Activated T-helper 1 cell treated with anti-CD3 and anti-CD28 coated beads, Interleukin-12 subunit alpha, Interleukin-12 subunit beta, Interleukin-2, Interleukin-4 antibody, amounts not matched to agents 30 ng/mL and 10 ng/mL and 1 ng/mL, durations not matched to agents 14 hours and 24 hours and 36 hours (primary cell): Measurements from ENCODE around the gene ELK1. TPM values are rescaled to one million over a fixed set of nuclear protein-coding genes. Genes with fewer than 3 reads are reported as not detected.
A peak's percentile ranks its signal among the peaks of the same experiment; 100 is the strongest.

Source experiments
- DNase-seq: peaks from one replicate; pipeline ENCODE4 v3.0.0; 2021; ENCODE audit warnings: low spot score
- H3K27ac Mint-ChIP-seq: one replicate; pipeline ENCODE4 v1.8.0; 2021; ENCODE audit warnings: mild to moderate bottlenecking, mixed read lengths
- H3K27me3 Mint-ChIP-seq: one replicate; pipeline ENCODE4 v1.8.0; 2022; ENCODE audit warnings: mild to moderate bottlenecking, moderate library complexity, mixed read lengths; ENCODE audit not compliant: insufficient read depth
- H3K36me3 Mint-ChIP-seq: one replicate; pipeline ENCODE4 v1.8.0; 2021; ENCODE audit warnings: low read depth, mixed read lengths
- H3K4me1 Mint-ChIP-seq: one replicate; pipeline ENCODE4 v1.8.0; 2021; ENCODE audit warnings: low read depth, mixed read lengths
- H3K4me3 Mint-ChIP-seq: one replicate; pipeline ENCODE4 v1.8.0; 2021; ENCODE audit warnings: mild to moderate bottlenecking, moderate library complexity, mixed read lengths
- H3K9me3 Mint-ChIP-seq: one replicate; pipeline ENCODE4 v1.8.0; 2021; ENCODE audit warnings: mixed read lengths
- intact Hi-C: fragments of 100-400 bp; cut with micrococcal nuclease; formaldehyde crosslinking; loops from one replicate; pipeline ENCODE4 v1.15.1; 2024
- total RNA-seq: library from RNA; stranded (reverse); gene quantifications from 2 replicates; pipeline ENCODE4 v1.2.3, GENCODE V29; 2022

The ELK1 gene
- total RNA-seq, 1 donor from 2014 or later, result 99.3 TPM

DNA sequence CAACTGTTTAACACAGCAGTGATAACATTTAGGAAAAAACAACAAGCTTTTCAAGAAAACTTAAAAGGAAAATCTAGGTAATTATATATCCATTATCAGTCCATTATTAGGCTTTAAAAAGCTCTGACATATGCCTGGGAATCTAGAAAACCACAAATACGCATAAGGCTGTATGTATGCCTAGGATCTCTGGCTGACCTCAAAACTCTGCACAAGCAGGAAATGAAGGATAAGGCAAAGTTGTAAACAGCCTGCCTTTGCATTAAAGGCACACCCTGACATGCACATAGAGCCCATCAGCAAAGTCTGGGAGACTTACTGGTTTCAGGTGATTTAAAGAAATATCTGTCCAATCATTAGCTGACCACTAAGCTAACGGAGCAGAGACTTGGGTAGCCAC lies 54.1 kb downstream of the ELK1 start:
- intact Hi-C loops, result no loop called here
- Mint-ChIP-seq H3K27ac (peak overlapping the region; percentile 58), H3K4me1 (peaks cover 12% of the 10 kb centered on the region), H3K9me3 (peaks cover 18% of the 10 kb centered on the region), H3K4me3 (no peak overlapping the region), H3K27me3 (no peaks in the 10 kb centered on the region), H3K36me3 (peaks cover 9% of the 10 kb centered on the region)
- DNase-seq, result no peak

DNA sequence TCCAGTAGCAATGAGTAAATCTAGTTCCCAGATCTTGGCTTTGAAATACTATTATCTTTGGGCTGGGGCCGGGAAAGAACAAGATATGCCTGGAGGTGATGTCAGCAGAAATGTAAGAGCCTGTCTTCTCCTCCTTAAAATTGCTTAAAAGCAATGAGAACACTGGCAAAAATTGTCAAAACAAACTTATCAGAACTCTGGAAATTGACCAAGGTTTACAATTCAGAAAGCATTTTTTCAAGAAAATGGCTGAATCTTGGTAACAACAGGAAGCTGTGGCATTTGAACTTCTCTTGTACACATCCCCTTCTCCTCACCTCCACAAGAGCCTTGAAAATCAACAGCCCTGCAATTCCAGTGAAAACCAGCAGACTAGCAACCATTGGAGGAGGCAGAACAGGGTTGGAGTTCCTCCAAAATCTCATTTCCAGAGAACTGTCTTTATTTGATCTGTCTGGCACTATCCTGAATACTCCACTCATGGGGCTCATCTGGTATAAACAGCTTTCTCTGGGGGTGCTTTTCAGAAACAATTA lies 54.6 kb downstream of the ELK1 start:
- H3K27me3 Mint-ChIP-seq, result no peaks in the 10 kb centered on the region
- peak overlapping the region; percentile 58 for H3K27ac Mint-ChIP-seq
- no peak overlapping the region for H3K4me3 Mint-ChIP-seq
- peaks cover 18% of the 10 kb centered on the region for H3K9me3 Mint-ChIP-seq
- H3K36me3 Mint-ChIP-seq, result peaks cover 9% of the 10 kb centered on the region
- H3K4me1 Mint-ChIP-seq, result peaks cover 12% of the 10 kb centered on the region
- no peak for DNase-seq
- intact Hi-C loops, result no loop called here

GRCh38 chrX:47593522-47593921 lies 56.8 kb downstream of the ELK1 start:
- no peak overlapping the region for H3K4me3 Mint-ChIP-seq
- H3K9me3 Mint-ChIP-seq, result peaks cover 18% of the 10 kb centered on the region
- H3K27me3 Mint-ChIP-seq, result no peaks in the 10 kb centered on the region
- no peak for DNase-seq
- peaks cover 12% of the 10 kb centered on the region for H3K4me1 Mint-ChIP-seq
- peaks cover 9% of the 10 kb centered on the region for H3K36me3 Mint-ChIP-seq
- intact Hi-C loops, result no loop called here
- H3K27ac Mint-ChIP-seq, result no peak overlapping the region

GRCh38 chrX:47590984-47591383 lies 59.4 kb downstream of the ELK1 start:
- no peaks in the 10 kb centered on the region for H3K27me3 Mint-ChIP-seq
- intact Hi-C loops, result no loop called here
- H3K27ac Mint-ChIP-seq, result no peak overlapping the region
- H3K9me3 Mint-ChIP-seq, result peaks cover 4% of the 10 kb centered on the region
- peaks cover 5% of the 10 kb centered on the region for H3K4me1 Mint-ChIP-seq
- peaks cover 4% of the 10 kb centered on the region for H3K36me3 Mint-ChIP-seq
- no peak for DNase-seq
- H3K4me3 Mint-ChIP-seq, result no peak overlapping the region

DNA sequence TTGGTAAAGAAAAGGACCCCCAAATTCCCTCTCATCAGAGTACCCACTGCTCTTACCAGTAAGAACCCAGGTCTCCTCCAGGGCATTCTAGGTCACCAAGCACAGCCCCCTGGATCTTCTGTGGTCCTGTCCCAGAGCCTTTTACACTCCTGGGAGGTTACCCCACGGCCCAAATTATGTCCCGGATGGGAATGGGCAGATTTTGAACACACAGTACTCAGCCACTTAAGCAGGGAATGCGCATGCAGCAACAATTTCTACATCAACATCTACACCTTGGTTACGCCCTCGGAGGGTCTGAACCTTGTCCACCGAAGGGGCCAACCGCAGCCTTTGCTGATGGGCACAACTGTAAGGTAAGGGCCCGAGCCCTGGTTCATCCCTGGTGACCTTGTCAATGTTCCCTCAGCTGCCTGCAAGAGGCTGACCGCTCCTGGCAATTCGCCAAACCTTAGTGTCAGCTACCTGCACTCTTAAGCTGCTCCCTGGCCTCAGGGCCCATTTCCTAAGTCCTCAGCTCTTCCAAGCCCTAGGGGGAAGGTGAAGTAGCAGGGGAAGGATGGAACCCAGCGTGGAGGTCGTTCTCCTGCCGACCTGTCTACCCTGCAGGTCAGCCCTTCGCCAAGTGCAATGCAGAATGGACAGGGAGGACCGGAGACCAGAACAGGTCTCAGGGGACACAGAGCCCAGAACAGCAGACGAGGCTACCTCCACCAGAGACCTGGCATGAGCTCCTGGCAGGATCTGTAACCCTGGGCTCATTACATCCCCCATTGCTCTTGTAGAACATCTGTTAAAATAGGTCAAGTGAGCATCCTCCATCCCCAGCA lies 62.2 kb downstream of the ELK1 start:
- H3K27me3 Mint-ChIP-seq, result no peaks in the 10 kb centered on the region
- no peak overlapping the region for H3K4me3 Mint-ChIP-seq
- intact Hi-C loops, result no loop called here
- H3K27ac Mint-ChIP-seq, result no peak overlapping the region
- no peaks in the 10 kb centered on the region for H3K9me3 Mint-ChIP-seq
- peaks cover 5% of the 10 kb centered on the region for H3K36me3 Mint-ChIP-seq
- H3K4me1 Mint-ChIP-seq, result peaks cover 11% of the 10 kb centered on the region
- no peak for DNase-seq

DNA sequence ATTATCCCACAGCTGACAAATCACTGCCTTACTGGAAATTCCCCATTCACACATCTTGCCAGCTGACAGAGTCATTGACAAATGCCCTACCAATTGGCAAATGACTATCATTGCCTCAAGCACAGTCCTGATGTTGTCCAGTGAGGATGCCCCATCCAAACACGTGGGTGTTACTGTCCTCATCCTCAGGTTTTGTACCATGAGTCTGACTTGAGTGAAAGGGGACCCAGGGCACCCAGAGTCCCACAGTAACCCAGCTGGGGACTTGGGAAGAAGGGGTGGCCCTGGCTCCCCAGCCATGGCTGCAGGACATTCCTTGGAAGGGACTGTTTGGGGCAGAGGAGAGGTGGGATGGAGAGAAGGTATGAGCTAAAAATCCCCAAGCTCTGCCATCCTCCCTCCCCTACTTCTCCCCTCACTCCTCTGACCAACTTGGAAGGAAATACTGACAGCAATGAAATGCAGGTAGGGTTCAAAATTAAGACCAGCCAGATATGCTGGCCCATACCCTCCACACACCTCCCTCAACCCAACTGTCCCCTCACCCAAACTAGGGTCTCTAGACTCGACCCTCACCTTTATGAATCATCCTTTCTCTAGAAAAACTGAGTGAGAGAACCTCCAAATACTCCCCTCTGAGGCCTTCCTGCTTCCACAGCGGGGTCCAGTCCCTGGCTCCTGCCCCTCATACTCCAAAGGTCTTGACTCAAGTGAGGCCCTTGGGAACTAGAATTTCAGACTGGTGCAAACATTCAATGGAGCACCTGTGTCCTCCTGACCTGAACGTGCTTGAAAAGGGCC lies 63.1 kb downstream of the ELK1 start:
- peaks cover 5% of the 10 kb centered on the region for H3K36me3 Mint-ChIP-seq
- H3K27me3 Mint-ChIP-seq, result no peaks in the 10 kb centered on the region
- intact Hi-C loops, result no loop called here
- no peak overlapping the region for H3K27ac Mint-ChIP-seq
- no peak for DNase-seq
- no peaks in the 10 kb centered on the region for H3K9me3 Mint-ChIP-seq
- no peak overlapping the region for H3K4me3 Mint-ChIP-seq
- H3K4me1 Mint-ChIP-seq, result peaks cover 15% of the 10 kb centered on the region

DNA sequence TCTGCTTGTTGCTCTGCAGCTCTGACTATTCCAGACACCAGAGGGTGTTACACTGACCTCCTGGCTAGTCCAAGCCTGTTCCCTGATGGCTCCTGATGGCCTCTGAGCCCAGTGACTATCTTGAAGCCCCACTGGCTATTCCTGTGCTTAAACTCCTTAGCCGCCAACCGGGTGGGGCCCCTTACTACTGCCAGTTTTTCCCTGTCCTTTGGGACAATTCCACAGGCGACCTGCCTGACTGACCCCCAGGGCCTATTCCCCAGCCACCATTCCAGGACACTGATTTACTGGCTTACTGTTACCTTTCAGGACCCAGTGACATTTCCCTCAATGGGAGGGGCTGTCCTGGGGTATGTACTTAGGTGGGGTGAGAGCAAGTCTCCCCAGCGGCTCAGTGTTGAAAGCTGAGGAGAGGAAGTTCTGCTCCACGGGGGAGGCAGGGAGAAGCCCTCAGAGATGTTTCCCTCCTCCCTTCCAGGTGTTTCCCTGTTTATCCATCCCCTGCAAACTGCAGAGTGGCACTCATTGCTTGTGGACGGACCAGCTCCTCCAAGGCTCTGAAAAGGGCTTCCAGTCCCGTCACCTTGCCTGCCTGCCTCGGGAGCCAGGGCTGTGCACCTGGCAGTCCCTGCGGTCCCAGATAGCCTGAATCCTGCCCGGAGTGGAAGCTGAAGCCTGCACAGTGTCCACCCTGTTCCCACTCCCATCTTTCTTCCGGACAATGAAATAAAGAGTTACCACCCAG lies 64.1 kb downstream of the ELK1 start:
- Mint-ChIP-seq H3K36me3 (peaks cover 5% of the 10 kb centered on the region), H3K9me3 (no peaks in the 10 kb centered on the region), H3K27me3 (no peaks in the 10 kb centered on the region), H3K4me3 (no peak overlapping the region), H3K27ac (no peak overlapping the region), H3K4me1 (peaks cover 24% of the 10 kb centered on the region)
- intact Hi-C loops, result no loop called here
- no peak for DNase-seq

Other genes starting within 250 kb of the ELK1 start
- 10.7 and 10.9 TPM in 2 replicates for gene ZNF41, start 167.3 kb downstream of the ELK1 start, total RNA-seq
- 75.9 and 84.4 TPM in 2 replicates for gene ARAF, start 89.4 kb downstream of the ELK1 start, total RNA-seq
- gene TIMP1, start 68.1 kb downstream of the ELK1 start, total RNA-seq, result 61.7 and 70.1 TPM in 2 replicates
- 0.21 and 0.22 TPM in 2 replicates for gene SYN1, start 30.7 kb downstream of the ELK1 start, total RNA-seq
- gene CFP, start 20.6 kb downstream of the ELK1 start, total RNA-seq, result 2.3 and 4.9 TPM in 2 replicates
- gene UXT, start 8.6 kb upstream of the ELK1 start, total RNA-seq, result 163 and 173 TPM in 2 replicates
- 5.9 and 9.2 TPM in 2 replicates for gene ZNF81, start 186.3 kb upstream of the ELK1 start, total RNA-seq